GM23248 (cell line): ENCODE measurements around the gene TSPAN3.

ENCODE experiments used
- EZH2 ChIP-seq: fragments of 200-600 bp; sonication (generic); IDR thresholded peaks from 2 replicates; pipeline ENCODE4 v1.6.1; 2018; ENCODE audit warnings: antibody characterized with exemption, mild to moderate bottlenecking; ENCODE audit not compliant: insufficient read depth, poor library complexity, severe bottlenecking
- EZH2phosphoT487 ChIP-seq: fragments of 200-600 bp; sonication (generic); IDR thresholded peaks from 2 replicates; pipeline ENCODE4 v1.6.1; 2018; ENCODE audit warnings: antibody characterized with exemption, moderate library complexity, mild to moderate bottlenecking, low read depth; ENCODE audit not compliant: insufficient read depth

DNA sequence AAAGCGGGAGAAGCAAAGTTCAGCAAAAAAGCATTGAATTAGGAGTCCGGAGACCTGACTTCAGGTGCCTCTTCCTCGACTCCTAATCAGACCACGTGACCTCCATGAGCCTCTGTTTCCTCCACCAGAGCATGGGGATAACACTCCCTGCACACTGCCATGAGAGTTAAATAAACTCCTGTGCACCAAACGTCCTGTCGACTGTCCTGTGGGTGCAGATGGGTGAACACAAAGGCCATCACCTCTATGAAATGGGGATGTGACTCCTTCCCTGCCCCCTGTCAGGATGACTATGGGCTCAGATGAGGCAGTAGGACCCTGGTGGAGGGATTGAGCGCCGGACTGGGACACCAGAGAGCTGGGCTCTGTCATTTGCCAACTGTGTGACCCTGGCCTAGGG, 13.5 kb upstream of the TSPAN3 start:
- TF ChIP-seq EZH2phosphoT487 (no peak), EZH2 (no peak)
